GM21381 (cell line): Measurements from ENCODE around the gene COL6A3.

Source experiments
- ATAC-seq: cut with Tn5 transposase; IDR thresholded peaks from one replicate; pipeline ENCODE4 v1.9.1; 2021; ENCODE audit warnings: mild to moderate bottlenecking, moderate library complexity; ENCODE audit not compliant: unreplicated experiment

The COL6A3 gene

DNA sequence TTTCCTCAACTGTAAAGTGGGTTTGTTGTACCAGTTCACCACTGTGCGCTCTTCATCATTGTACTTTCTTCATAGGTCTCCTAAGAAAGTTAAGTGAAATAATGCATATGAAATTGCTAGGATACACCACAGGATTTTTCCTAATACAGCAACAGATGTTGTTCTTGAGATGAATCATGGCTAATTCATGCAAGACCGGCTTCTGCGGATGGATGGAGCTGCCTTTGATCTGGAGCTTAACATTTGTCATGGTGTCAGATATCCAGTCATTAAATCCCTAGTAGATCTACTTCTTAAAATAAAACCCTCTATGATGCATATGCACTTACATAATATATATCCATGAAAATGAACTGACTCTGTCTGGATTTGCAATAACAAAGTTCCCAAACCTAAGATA, 114.1 kb downstream of the COL6A3 start:
- no peak for ATAC-seq

DNA sequence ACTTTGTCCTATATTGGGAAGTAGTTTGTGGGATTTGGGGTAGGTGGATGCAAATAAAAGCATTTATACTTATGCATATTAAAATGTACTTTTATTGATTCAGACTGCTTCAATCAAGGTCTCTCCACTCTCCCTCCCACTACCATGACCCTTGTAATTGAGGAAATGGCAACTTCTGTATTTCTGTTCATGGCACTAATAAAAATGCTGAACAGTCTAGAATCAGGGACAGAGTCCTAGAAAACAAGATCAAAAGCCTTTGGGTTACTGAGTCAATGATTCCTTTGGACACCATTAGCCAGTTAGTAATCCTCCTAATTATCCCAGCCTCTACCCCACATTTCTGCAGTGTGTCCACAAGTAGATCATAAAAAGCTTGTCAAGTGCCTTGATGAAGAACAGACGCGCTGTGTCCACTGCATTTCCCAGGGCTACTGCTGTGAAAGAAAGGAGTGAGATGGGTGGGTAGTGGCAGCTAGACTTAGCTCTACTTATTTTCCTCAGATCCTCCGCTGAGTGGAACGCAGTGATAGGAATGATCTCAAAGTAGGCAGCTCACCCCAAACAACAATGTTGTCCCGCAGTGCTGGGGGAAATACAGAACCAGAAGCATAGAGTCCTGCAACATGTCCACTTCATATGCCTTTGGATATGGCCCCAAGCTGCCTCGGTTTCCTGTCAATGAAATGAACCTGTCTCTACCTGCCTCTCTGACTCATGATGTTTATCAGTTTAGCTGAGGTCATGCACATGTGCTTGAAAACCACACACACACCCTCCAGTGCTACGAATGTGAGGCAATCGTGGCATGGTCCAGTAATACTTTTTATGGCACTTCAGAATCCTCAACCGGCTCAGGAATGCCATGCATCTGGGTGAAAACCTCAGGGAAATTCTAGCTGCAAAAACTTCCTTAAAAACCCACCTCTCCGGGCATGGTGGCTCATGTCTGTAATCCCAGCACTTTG, 115.5 kb downstream of the COL6A3 start:
- no peak for ATAC-seq

DNA sequence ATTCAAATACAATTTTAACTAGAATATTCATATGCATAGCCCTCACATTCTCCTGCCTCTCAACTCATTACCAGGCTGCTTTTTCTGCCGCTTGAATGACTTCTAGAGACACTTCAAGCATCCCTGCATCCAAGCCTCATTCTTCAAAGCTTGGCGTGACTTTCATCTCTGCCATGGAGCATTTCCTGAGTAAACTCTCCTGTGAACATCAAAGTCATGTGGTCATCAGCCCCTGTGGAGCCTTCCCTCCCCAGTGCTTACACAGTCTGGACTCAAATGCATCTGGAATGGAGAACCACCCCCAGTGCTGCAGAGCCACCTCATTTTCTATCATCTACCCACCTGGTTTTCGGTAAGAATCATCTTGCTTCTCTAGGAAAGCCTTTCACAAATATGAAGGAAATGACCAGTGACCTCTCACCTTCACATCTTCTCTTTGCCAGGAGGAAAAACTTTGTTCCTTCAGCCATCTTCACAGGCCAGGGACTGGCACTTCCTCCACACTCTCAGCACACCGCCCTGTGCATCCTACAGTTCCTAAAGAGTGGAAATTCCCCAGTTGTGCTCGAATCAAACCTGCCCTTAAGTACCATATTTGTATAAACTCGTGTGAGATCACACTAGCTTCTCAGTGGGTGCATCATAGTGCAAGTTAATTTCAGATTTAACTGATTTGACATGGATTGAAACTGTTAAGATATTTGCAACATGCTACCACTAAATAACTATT, 116.4 kb downstream of the COL6A3 start:
- ATAC-seq: no peak

DNA sequence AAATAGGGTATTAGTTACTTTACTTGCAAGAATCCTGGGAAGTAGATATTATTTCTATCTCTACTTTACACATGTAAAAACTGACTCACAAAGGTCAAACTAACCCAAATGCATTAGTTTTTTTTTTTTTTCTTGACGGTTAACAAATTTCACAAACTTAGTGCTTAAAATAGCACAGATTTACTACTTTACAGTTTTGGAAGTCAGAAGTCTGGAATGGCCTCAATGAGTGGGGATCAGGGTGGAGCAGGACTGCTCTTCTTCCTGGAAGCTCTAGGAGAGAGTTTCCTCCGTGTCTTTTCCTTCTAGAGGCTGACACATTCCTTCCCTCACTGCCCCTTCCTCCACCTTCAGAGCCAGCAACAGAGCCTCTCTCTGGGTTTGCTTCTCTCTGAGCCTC, 117.2 kb downstream of the COL6A3 start:
- ATAC-seq: no peak

DNA sequence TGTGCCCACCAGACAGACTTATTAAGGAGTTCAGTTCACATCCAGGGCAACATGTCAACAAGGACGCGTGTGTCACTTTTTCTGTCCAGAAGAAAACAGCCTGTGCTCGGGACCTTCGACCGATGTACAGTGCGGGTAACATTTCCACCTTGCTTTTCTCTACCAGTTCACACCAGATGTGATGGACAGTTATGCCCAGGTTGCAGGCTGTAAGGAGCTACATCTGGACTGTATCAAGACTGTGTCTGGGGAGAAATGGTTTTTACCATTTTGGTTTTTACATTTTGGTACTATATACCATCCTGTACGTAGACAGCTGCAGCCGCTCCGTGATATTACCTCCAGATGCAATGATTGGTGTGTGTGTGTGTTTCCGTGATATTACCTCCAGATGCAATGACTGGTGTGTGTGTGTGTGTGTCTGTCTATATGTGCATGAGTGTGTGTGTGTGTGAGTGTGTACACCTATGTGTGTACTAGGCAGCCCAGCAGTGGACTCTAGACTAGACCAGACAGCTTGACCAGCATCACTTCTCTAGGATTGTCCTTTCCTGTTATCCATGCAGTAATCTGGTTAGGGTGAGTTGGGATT, 118.0 kb downstream of the COL6A3 start:
- no peak for ATAC-seq

DNA sequence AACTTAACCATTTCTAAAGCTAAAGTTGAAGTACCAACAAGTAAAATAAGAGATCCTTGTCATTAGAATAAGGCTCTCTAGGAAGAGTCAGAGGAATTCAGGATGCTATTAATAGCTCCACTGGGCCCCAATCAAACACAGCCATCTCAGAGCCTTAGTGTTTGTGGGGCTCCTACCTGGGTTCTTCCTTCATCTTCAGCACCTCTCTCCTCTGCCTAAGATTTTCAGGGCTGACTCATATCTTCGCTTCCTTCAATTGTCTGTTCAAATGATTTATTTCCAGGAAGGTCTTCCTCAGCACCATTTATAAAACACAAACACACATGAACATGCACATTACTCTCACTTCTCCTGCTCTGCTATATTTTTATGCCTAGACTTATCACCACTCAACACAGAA, 119.5 kb downstream of the COL6A3 start:
- no peak for ATAC-seq

DNA sequence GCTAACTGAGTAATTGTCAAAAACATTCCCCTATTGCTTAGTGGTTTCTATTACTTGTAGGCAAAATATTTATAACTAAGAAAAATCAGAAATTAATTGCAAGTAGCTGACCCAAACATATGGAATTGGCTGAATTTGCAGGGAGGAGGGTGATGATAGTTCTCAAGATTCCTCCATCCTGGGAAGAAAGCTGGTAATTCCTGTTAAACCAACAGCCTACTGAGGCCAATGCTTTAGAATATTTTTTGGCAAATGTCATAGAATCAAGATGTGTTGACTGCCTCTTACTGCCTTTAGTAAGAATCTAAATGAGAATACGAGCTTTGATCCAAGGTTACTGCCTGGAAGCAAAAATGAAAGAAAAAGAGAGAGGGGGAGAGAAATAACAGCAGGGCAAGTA, 120.0 kb downstream of the COL6A3 start:
- no peak for ATAC-seq

DNA sequence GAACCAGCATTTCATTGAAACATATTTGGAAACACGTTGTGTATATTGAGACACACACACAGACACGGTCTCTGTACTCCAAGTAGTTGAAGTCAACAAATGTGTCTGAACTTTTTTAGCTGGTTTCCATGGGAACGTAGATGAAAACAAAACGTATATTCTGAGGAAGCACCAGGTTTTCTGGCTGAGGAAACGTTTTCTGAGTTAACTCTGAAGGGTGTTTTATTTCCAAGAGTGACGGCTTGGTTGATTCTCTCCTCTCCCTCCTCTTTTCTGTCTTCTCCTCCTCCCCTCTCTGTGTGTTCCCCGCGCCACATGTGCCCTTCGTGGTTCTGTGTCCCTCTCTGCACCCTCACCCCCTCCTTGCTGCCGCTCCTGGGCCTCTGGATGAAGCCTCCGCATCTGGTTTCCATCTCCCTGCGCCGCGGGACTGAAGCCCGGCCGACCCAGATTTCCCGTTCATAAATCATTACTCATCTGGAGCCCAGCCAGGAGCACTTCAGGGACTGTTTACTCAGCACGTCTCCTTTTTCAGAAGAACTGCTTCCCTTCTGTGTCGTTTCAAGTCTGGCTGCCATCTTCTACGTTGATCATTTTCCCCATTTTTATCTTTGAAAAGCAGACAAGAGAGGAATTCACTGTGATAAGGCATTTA, 122.7 kb downstream of the COL6A3 start:
- no peak for ATAC-seq

DNA sequence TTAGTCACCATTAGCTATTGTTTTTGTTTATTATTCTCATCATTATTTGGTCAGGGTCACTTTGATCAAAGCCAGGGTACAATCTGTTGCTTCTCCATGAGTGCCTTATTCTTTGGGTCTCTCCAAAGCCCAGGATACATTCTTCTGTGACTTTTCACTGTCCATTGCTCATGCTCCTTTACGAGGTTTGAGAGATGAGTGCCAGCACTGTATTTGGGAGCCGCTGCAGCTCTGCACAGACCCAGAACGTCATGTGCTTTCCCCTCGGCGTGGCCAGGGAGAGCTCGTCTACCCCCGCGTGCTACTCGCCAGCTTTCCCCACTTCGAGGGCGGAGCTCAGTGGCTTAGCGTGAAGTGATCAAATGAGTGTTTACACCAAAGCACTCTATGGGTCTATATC, 123.7 kb downstream of the COL6A3 start:
- ATAC-seq: no peak

DNA sequence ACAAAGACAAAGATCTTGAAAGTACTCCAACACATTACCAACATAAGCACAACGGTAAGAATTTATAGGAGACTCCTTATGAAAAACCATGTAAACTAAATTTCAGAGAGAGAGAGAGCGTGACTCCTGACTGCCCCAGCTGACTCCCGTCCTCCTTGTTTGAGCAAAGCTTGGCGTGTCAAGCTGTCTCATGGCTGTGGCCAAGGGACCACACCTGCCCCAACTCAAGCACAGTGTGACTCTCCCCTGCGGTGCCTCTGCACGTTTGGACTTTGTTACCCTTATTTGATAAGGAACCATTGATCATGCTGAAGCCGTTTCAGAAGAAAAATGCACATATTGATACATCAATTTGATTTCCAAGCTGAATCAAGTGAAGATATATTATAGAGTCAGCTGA, 124.8 kb downstream of the COL6A3 start:
- ATAC-seq: no peak

DNA sequence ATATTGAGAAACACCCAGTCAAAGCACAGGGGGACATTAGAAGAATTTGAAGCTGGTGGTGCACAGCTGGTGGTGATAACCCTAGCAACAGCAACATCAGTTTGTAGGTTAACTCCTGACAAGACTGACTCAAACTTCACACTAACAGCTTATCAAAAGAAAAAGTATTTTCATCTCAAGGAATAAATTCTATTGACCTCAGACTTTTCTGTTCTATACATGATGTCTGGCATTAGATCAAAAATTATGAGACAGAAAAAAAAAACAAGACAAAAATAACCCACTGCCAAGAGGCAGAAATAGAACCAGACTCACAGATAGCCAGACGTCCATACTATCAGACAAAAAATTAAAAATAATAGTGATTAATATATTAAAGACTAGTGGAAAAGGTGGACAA, 126.1 kb downstream of the COL6A3 start:
- ATAC-seq: no peak

DNA sequence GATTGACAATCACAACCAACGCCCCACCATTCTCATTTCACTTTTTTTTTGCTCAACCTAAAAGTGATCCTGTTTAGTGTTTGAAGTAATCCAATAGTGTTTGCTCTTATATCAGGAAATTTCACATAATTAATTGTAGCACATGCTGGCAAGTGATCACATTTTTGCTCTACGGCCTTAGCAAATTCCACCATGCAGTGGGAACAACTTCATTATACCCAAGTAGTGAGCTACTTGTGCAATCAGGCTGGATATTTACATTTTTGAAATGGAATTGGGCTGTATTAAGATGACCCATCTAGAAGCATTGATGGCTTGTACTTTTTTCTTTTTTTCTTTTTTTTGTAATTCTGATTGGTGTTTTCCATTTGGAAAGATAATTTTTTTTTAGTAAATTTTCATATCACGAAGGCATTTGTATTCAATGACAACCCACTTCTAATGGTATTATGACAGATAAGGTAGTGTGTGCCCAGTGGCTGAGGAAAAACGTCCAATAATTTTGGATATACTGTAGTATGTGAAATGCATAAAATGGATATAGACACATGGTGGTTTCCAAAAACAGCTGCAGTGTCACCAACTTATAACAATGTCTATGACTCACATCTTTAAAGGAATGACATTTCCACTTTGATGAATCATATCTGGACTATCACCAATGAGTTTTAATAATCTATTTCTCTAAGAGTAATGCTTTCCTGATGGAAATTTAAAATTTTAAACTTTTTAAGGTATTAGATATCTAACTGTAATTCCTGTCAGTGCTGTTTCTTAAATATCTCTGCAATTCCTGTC, 130.6 kb downstream of the COL6A3 start:
- no peak for ATAC-seq

DNA sequence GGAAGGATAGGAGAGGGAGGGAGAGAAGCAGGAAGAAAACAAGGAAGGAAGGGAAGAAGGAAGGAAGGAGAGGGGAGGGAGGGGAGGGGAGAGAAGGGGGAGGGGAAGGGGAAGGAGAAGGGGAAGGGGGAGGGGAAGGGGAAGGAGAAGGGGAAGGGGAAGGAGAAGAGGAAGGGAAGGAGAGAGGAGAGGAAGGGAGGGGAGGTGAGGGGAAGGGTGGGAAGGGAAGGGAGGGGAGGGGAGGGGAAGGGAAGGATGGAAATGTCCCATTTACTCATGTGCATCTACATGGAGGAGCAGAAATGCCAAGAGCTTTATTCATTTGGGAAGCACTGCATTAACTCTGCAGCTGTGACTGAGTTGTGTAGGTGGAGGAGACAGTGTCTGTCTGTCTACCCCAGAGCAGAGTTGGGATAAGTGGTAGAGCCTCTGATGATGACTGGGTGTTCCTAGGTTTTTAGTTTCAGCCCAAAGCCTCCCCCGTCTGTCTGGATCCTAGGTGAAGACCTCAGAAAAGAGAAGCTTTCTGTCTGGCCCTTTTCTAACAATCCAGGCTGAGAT, 131.3 kb downstream of the COL6A3 start:
- no peak for ATAC-seq

DNA sequence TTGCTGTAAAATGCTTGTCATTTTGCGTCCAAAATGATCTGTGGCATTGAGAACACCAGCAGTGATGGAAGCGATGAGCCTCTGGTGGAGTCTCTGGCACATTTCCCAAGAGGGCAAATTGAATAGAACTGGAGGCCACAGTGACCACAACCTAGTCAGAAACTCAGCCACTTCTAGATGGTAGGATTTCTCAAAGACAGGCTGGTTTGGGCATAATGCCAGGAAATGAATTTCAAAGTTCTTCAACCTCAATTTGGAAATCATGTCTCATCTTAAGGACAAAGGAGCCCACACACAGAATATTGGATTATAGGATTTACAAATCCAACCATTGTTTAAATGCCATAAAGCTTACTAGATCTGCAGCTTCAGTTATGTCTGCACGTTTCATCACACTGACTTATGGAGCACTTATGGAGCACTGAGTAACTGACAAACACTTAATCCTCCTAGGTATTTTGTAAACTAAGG, 132.1 kb downstream of the COL6A3 start:
- no peak for ATAC-seq

DNA sequence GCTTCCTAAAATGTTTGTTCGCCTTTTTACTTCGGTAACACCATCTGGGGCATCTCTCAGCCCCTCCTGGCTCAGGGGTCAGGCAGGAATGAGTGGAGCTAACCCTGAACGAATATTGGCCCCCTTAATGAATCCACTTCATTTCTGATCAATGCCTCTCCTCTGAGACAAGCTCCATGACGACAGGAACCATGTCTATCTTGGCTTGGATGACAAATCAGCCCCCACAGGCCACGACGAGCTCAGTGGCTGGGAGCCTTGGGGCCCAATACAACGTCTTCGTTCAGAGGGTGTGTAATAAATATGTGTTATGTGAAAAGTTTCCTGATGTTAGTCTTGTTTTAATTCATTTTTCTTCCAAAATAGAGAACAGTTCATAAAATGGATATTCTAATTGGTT, 133.0 kb downstream of the COL6A3 start:
- no peak for ATAC-seq

DNA sequence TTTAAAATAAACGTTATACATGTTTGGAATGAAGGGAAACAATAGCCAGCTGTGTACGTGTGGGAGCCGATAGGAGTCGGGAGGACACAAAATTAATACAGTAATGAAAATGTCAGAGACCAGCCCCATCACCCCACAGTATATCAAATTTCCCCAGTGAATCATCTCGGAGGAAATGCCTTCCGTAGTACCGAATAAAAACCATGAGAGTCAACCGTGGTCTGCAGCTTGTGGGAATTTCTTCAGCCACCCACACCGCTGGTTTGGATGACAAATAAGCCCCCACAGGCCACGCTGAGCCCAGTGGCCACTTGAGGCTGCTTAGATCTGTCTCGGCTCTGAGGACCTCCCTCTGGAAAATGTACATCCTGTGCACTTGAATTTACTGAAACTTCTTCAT, 133.7 kb downstream of the COL6A3 start:
- no peak for ATAC-seq

DNA sequence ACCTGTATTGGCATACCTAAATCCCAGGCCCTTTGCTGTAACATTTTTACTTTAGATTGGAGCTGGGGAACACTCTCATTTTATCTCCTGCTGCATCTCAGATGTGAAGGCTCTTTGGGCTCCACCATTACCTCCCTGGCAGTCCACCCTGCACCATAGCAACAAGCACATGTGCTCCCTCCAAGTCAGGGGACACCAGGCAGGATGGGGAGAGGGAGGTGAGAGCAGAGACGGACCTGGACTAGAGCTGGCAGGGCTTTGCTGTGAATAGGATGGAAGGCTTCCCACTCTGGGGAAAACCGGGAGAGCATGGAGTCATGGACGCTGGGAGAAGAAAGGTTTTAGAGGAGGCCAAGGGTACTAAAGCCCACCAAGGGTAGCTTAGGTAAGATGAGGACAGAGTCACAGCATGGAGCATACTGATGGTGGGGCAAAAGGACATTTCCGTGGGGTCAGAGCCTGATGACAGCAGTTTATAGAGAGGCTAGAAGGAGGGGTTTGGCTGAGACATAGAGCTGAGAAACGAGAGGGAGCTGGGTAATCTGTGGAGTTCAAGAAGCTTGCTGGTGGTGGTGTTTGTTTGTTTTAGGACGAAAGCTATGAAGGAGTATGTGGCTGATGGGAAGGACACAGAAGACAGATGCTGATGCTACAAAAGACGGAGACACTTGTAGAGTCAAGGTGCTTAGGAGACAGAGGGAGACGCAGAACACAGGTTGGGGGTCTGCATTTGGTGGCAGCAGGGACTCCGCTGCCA, 134.8 kb downstream of the COL6A3 start:
- ATAC-seq: no peak

DNA sequence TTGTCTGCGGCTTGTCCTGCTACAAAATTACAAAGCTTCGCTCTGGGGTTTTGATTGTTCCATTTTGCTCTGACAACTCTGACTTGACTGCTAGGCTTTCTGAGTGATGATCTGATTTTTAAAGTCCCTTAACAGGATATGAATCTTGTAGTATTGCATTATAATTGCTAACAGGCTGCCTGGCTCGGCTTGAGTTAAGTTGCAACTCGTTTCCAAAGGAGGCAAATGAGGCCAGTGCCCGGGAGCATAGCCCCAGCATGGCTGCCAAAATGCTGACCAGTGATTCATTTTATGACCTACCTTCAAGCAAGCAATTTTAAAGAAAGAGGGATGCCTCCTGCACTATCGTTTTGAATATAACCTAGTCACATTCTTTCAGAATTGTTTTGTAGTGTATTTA, 135.4 kb downstream of the COL6A3 start:
- no peak for ATAC-seq
